SU-DHL-6 (cell line): Measurements from ENCODE around the gene VWA8.

Source experiments
- H2AFZ ChIP-seq: fragments of 200-600 bp; sonication (generic); 2 replicates; pipeline ENCODE4 v1.6.1; 2014; ENCODE audit warnings: low read depth, mild to moderate bottlenecking, moderate library complexity, mixed read lengths, antibody characterized with exemption, low read length; ENCODE audit not compliant: severe bottlenecking
- H3F3A ChIP-seq: fragments of 200-600 bp; shearing (Covaris generic); 2 replicates; pipeline ENCODE4 v1.6.0; 2016; ENCODE audit warnings: antibody characterized with exemption, mild to moderate bottlenecking; ENCODE audit not compliant: insufficient read depth
- H3K27ac ChIP-seq: fragments of 200-600 bp; sonication (generic); 2 replicates; pipeline ENCODE4 v1.5.1; 2016; ENCODE audit warnings: low read depth, mild to moderate bottlenecking, low read length, moderate library complexity, mixed read lengths
- H3K27me3 ChIP-seq: fragments of 200-600 bp; sonication (generic), shearing (Covaris generic); 2 replicates; pipeline ENCODE4 v1.6.0; 2014; ENCODE audit warnings: mild to moderate bottlenecking, low read length
- H3K36me3 ChIP-seq: fragments of 200-600 bp; sonication (generic); 2 replicates; pipeline ENCODE4 v1.6.1; 2014; ENCODE audit warnings: mild to moderate bottlenecking, low read length, mixed read lengths
- H3K4me2 ChIP-seq: fragments of 300-600, 200-600 bp; shearing (Covaris generic), sonication (generic); 2 replicates; pipeline ENCODE4 v1.6.0; 2014; ENCODE audit warnings: low read length, low read depth, mild to moderate bottlenecking; ENCODE audit not compliant: poor library complexity, severe bottlenecking
- H3K4me3 ChIP-seq: fragments of 200-600 bp; sonication (generic); 2 replicates; pipeline ENCODE4 v1.5.1; 2014; ENCODE audit warnings: antibody characterized with exemption, low read length, mild to moderate bottlenecking, mixed read lengths; ENCODE audit not compliant: insufficient read depth, poor library complexity, severe bottlenecking
- H3K79me2 ChIP-seq: fragments of 200-600 bp; sonication (generic); 2 replicates; pipeline ENCODE4 v1.6.1; 2014; ENCODE audit warnings: mild to moderate bottlenecking, low read length, moderate library complexity; ENCODE audit not compliant: insufficient read depth
- H3K9ac ChIP-seq: fragments of 200-600 bp; sonication (generic); 2 replicates; pipeline ENCODE4 v1.7.0; 2014; ENCODE audit warnings: mild to moderate bottlenecking, low read length
- H3K9me2 ChIP-seq: fragments of 200-600 bp; sonication (generic); replicated peaks from 2 replicates; pipeline ENCODE4 v1.6.1; 2014; ENCODE audit warnings: low read length; ENCODE audit not compliant: insufficient read depth
- H3K9me3 ChIP-seq: fragments of 200-600 bp; sonication (generic); 2 replicates; pipeline ENCODE4 v1.6.1; 2014; ENCODE audit warnings: low read length, mixed read lengths; ENCODE audit not compliant: insufficient read depth
- H4K20me1 ChIP-seq: fragments of 200-600 bp; sonication (generic); 2 replicates; pipeline ENCODE4 v1.6.1; 2014; ENCODE audit warnings: low read depth, mild to moderate bottlenecking, antibody characterized with exemption, low read length, moderate library complexity, mixed read lengths
- EZH2phosphoT487 ChIP-seq: fragments of 200-600 bp; sonication (generic), shearing (Covaris generic); conservative IDR thresholded peaks from 2 replicates; pipeline ENCODE4 v1.6.1; 2018; ENCODE audit warnings: mild to moderate bottlenecking, antibody characterized with exemption, low read length, moderate library complexity, mixed read lengths
- TF ChIP-seq, protein P1 (sequence below): fragments of 200-600 bp; sonication (generic); IDR thresholded peaks from one replicate; pipeline ENCODE4 v1.5.1; 2017; ENCODE audit warnings: antibody characterized with exemption, mild to moderate bottlenecking, low read length, moderate library complexity; ENCODE audit not compliant: insufficient read depth, poor library complexity, severe bottlenecking

Gene VWA8

DNA sequence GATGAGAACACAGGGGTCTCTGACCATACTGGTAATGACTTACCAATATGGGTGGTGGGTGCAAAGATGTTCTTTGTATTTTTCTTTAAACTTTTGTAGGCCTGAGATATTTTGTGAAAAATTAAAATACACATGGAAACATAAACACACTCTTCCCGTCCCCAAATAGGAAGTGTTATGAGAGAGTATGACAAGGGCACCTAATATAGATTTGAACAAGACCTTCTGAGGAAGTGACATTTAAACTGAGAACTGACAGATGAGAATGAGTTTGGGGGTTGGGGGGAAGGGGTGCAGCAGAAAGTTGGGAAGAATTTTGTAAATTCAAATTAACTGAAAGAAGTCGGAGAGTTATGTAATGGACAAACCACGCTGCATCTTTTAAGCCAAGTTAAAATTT lies 279.3 kb downstream of the VWA8 start:
- Histone ChIP-seq H3K27me3 (no peaks in the 10 kb centered on the region), H3K4me3 (no peak overlapping the region), H3K27ac (no peak overlapping the region), H3F3A (no peaks in the 10 kb centered on the region), H4K20me1 (no peaks in the 10 kb centered on the region), H3K9me2 (no peaks in the 10 kb centered on the region), H3K9me3 (no peaks in the 10 kb centered on the region), H2AFZ (no peak overlapping the region), H3K9ac (no peak overlapping the region), H3K4me2 (no peak overlapping the region), H3K36me3 (no peaks in the 10 kb centered on the region; the same call in 1 of the 2 replicates), H3K79me2 (no peaks in the 10 kb centered on the region)
- TF ChIP-seq EZH2phosphoT487, result no peak
- TF ChIP-seq, protein P1, sequence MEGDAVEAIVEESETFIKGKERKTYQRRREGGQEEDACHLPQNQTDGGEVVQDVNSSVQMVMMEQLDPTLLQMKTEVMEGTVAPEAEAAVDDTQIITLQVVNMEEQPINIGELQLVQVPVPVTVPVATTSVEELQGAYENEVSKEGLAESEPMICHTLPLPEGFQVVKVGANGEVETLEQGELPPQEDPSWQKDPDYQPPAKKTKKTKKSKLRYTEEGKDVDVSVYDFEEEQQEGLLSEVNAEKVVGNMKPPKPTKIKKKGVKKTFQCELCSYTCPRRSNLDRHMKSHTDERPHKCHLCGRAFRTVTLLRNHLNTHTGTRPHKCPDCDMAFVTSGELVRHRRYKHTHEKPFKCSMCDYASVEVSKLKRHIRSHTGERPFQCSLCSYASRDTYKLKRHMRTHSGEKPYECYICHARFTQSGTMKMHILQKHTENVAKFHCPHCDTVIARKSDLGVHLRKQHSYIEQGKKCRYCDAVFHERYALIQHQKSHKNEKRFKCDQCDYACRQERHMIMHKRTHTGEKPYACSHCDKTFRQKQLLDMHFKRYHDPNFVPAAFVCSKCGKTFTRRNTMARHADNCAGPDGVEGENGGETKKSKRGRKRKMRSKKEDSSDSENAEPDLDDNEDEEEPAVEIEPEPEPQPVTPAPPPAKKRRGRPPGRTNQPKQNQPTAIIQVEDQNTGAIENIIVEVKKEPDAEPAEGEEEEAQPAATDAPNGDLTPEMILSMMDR, result no peak

DNA sequence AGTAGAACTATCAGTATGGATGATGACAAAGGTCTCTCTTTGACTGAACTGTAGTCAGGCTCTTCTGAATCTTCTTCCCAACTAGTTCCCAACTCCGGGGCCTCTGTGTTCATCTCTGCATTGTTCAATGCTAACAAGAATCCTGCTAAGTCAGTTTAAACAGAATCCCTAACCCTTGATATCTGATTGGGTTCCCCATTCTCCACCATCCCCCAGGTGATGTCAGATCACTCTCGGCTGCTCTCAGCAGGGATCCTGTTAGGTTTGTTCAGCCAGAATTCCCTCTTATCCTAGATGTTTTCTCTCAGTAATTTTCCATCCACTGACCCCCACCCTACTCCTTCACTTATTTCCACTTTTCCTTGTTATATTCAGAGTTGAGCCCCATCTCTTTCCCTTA lies 280.0 kb downstream of the VWA8 start:
- no peak overlapping the region for H3K27ac ChIP-seq
- TF ChIP-seq EZH2phosphoT487, result no peak
- TF ChIP-seq, protein P1, result no peak
- no peak overlapping the region for H3K4me3 ChIP-seq
- H3F3A ChIP-seq, result no peaks in the 10 kb centered on the region
- H2AFZ ChIP-seq, result no peak overlapping the region
- H3K36me3 ChIP-seq, result no peaks in the 10 kb centered on the region; the same call in 1 of the 2 replicates
- H3K9me3 ChIP-seq, result no peaks in the 10 kb centered on the region
- H4K20me1 ChIP-seq, result no peaks in the 10 kb centered on the region
- no peak overlapping the region for H3K9ac ChIP-seq
- no peaks in the 10 kb centered on the region for H3K79me2 ChIP-seq
- no peak overlapping the region for H3K4me2 ChIP-seq
- no peaks in the 10 kb centered on the region for H3K9me2 ChIP-seq
- H3K27me3 ChIP-seq, result no peaks in the 10 kb centered on the region

DNA sequence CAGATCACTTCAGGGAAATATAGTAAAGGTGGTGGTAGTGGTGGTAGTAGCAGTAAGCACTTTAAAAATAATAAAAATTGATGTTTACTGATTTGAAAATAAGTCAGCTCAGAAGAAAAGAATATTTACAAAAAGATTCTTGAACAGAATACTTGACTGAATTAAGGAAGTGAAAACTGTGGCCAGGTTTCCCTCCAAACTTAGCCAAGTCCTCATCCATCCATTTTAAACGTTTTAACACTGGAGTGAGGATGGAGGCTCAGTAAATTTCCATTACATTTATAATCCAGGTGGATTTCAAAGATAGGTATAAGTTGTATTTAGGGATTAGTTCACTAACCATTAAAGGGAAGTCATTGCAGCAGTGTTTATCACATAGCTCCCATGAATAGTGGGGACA lies 282.1 kb downstream of the VWA8 start:
- no peaks in the 10 kb centered on the region; the same call in 1 of the 2 replicates for H3K36me3 ChIP-seq
- H3K4me2 ChIP-seq, result no peak overlapping the region
- H3K9me3 ChIP-seq, result no peaks in the 10 kb centered on the region
- no peak overlapping the region for H3K27ac ChIP-seq
- no peaks in the 10 kb centered on the region for H4K20me1 ChIP-seq
- no peaks in the 10 kb centered on the region for H3F3A ChIP-seq
- H3K9ac ChIP-seq, result no peak overlapping the region
- no peaks in the 10 kb centered on the region for H3K79me2 ChIP-seq
- H3K27me3 ChIP-seq, result no peaks in the 10 kb centered on the region
- H3K4me3 ChIP-seq, result no peak overlapping the region
- TF ChIP-seq EZH2phosphoT487, result no peak
- TF ChIP-seq, protein P1, result no peak
- H2AFZ ChIP-seq, result no peak overlapping the region
- no peaks in the 10 kb centered on the region for H3K9me2 ChIP-seq
